Fibroblast of peridontal ligament (primary cell): ENCODE measurements around the gene MAGEC1.
A peak's percentile ranks its signal among the peaks of the same experiment; 100 is the strongest.
"Not testable (repeated sequence)": the region's sequence is repeated elsewhere in the genome, so short reads cannot be mapped to it uniquely, and the experiment has no call there.

ENCODE experiments used
- DNase-seq: peaks from one replicate; pipeline ENCODE4 v3.0.0-alpha.2; 2010; ENCODE audit errors: extremely low read depth

MAGEC1 gene, protein sequence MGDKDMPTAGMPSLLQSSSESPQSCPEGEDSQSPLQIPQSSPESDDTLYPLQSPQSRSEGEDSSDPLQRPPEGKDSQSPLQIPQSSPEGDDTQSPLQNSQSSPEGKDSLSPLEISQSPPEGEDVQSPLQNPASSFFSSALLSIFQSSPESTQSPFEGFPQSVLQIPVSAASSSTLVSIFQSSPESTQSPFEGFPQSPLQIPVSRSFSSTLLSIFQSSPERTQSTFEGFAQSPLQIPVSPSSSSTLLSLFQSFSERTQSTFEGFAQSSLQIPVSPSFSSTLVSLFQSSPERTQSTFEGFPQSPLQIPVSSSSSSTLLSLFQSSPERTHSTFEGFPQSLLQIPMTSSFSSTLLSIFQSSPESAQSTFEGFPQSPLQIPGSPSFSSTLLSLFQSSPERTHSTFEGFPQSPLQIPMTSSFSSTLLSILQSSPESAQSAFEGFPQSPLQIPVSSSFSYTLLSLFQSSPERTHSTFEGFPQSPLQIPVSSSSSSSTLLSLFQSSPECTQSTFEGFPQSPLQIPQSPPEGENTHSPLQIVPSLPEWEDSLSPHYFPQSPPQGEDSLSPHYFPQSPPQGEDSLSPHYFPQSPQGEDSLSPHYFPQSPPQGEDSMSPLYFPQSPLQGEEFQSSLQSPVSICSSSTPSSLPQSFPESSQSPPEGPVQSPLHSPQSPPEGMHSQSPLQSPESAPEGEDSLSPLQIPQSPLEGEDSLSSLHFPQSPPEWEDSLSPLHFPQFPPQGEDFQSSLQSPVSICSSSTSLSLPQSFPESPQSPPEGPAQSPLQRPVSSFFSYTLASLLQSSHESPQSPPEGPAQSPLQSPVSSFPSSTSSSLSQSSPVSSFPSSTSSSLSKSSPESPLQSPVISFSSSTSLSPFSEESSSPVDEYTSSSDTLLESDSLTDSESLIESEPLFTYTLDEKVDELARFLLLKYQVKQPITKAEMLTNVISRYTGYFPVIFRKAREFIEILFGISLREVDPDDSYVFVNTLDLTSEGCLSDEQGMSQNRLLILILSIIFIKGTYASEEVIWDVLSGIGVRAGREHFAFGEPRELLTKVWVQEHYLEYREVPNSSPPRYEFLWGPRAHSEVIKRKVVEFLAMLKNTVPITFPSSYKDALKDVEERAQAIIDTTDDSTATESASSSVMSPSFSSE

DNA sequence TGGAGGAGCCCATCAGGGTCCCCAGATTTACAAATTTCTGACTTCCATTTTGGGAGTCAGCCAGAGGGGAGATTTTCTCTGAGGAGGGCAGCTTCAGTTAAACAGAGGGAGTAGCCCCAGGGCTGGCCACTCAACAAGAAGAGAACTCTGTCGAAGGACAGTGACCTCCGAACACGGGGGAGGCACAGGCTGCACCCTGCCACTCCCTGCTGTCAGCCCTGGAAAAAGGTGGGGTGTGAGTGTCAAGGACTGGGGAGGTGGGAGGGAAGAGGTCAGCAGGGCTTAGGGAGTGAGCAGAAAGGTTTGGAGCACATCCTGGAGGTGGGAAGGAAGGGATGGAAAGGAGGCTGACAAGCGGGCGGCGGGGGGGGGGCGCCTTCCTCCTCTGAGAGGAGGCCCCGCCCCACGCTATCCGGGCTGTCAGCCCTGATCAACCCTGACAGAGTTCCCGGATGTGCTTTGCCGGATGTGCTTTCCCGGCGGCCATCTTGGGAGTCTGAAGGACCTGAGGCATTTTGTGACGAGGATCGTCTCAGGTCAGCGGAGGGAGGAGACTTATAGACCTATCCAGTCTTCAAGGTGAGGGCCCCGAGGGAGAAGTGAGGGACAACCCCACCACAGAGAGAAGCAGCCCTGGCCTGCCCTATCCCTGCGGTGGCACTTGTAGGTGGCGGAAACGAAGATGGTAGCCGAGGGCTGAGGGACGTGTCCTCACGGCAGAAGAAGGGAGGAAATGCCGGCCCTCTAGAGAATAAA is at the start of gene MAGEC1:
MAGEC1 (plus strand) TSS at position 495 of the 756 bp plus-strand sequence. CDS start 1,179 bp downstream, outside the sequence.
- no peak for DNase-seq

DNA sequence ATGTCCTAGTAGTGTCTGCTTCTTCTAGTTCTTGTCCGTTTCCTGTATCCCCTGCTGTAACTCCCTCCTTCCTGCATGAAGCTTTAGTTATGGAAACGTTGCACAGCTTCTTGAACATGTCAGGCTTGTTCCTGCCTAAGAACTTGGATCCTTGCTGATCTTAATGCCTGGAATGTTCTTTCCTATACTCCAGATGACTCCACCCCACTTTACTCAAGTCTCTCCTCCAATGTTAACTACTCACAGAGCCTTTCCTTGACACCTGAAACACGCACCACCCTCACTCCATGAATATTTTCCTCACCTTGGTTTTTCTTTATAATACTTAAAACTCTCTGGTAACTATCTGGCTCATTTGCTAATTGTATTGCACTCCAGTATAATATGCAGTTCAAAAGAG is 46.2 kb upstream of the MAGEC1 start:
- no peak for DNase-seq

GRCh38 chrX:141879616-141880015 is 24.1 kb upstream of the MAGEC1 start:
- no peak for DNase-seq

DNA sequence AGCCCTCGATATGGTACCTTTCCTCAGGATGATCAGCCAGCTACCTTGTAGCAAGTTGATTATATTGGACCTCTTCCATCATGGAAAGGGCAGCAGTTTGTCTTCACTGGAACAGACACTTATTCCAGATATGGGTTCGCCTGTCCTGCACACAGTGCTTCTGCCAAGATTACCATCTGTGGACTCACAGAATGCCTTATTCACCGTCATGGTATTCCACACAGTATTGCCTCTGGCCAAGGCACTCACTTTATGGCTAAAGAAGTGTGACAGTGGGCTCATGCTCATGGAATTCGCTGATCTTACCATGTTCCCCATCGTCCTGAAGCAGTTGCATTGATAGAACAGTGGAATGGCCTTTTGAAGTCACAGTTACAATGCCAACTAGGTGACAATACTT is 14.9 kb upstream of the MAGEC1 start:
- not testable (repeated sequence) for DNase-seq

DNA sequence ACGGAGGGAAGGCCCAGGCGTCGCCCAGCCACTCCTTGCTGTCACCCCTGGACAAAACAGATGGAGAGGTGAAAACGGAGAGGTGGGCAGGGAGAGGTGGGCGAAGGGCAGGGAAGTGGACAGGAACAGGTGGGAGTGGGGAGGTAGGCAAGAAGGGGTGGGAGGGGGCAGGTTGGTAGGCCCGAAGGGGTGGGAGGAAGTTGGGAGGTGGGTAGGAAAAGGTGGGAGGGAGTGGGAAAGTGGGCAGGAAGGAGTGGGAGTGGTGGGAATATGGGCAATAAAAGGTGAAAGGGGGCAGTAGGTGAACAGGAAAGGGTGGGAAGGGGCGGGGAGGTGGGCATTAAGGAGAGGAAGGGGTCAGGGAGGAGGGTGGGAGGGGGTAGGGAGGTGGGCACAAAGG is 9.0 kb upstream of the MAGEC1 start:
- DNase-seq = no peak

GRCh38 chrX:141897690-141898089 is 6.0 kb upstream of the MAGEC1 start:
- DNase-seq = no peak

GRCh38 chrX:141902366-141902765 is 1.3 kb upstream of the MAGEC1 start:
- no peak for DNase-seq

DNA sequence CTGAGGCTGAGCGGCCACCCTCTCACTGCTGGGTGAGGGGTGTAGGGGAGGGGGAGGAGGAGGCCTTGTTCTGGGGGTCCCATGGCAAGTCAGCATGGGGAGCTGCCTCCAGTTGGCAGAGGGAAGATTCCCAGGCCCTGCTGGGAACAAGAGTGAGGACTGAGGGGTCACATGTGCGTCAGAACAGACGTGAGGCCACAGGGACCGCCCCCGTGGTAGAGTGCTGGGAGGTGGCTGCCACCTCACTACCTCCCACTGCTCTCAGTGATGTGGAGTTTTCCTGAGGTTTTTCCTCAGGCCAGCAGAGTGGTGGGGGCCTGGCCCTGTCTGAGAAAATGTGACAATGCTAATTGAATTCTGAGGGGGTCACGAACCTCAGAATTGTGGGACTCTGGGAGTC is 568 bp downstream of the MAGEC1 start:
- DNase-seq = no peak

DNA sequence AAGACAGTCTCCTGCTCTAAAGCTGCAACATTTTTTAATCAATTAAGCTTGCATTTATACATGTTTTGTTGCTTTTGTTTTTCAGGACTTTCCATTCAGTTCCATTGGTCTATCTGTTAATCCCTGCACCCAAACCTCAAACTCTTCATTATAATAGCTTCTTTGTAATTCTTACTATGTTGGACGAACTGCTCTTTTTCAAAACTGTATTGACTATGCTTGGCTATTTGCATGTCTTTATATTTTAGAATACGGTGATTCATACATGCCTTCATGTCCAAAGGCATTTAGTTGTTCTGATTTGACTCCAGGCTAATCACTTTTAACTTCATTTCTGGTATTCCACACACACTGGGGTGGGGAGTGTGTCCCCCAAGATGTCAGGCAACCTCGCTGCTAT is 14.1 kb downstream of the MAGEC1 start:
- no peak for DNase-seq

DNA sequence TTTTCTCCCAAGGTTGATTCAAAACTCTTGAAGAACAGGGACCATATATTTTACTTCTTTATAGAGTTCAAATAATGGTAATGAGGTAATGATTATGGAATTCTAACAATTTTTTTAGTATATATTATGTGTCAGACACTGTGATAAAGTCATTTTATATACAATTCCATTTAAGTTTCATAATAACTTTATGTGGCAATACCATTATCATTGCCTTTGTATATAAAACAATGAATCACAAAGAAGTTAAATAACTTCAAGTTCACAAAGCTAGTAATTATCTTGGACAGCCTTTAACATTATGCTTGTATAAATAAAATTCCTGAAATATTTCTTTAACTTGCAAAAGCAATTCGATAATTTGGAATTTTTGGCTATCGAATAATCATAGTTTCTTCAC is 20.6 kb downstream of the MAGEC1 start:
- peak; percentile 34 for DNase-seq

- DNase-seq = no peak
Observed at GRCh38 chrX:141928432-141928831, 24.7 kb downstream of the MAGEC1 start.

- no peak for DNase-seq
Observed at GRCh38 chrX:141934059-141934641, 30.5 kb downstream of the MAGEC1 start.

- DNase-seq = no peak
Observed at GRCh38 chrX:141935645-141936044, 32.0 kb downstream of the MAGEC1 start.

DNA sequence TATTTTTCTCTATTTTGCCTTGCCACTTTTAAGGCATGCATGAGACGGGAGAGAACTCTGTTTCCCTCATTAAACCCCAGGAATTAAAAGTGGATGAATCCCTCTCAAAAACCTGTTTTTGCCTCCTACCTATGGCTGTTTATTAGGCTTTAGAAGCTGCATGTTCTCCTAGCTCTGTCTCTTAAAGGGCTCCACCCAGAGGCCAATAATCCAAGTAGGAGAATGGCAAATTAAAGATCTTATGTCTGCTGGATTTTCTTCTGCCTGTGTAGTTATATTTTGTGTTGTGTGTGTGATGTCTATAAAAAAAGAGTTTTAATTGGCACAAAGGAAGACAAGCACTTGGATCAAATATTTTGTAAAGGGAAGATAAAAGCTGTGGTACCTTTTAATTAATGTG is 32.4 kb downstream of the MAGEC1 start:
- DNase-seq = peak; percentile 3

DNA sequence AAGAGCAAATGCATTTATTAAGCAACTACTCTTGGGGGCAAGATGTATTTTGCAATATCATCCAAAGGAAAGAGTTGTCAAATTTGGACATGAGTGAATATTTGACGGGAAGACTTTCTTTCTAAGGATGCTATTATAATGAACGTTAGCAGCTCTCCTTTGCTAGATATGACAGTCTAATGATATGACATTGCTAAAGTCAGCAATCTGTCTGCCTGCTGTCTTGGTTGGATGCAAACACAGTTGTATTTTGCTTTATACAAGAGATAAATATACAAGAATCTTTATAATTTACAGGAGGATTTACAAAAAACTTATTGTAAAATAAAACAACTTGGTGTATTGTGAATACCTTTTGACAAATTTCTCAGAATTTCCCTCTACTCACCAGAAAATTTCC is 37.5 kb downstream of the MAGEC1 start:
- no peak for DNase-seq

DNA sequence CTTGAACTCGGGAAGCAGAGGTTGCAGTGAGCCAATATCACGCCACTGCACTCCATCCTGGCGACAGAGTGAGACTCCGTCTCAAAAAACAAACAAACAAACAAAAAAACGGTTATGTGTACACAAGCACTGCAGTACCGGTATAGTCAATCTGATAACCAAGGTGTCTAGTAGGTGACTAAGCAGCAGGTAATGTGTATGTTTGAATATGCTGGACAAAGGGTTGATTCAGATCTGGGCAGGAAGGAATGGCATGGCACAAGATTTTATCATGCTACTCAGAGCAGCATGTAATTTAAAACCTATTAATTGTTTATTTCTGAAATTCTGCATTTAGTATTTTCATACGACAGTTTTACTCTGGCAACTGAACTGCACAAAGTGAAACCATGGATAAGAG is 41.7 kb downstream of the MAGEC1 start:
- DNase-seq = no peak

- no peak for DNase-seq
Observed at GRCh38 chrX:141947350-141947749, 43.7 kb downstream of the MAGEC1 start.

DNA sequence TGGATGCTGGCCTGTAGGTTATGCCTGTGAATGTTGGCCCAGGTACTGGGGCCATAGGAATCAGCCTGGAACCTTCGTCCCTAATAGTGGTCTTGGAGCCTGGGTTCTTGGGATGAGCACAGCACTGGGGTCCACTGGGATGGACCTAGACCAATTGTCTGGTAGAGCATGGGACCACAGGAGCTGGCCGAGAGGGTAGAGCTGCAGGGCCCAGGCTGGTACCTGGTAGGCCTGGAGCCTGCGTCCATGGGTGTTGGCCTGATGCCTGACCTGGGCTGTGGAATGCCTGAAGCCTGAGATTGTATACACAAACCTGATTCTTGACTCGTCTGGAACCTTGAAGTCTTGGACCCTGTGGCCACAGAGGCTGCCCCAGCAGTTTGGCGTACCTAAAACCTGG is 48.9 kb downstream of the MAGEC1 start:
- DNase-seq = no peak

DNA sequence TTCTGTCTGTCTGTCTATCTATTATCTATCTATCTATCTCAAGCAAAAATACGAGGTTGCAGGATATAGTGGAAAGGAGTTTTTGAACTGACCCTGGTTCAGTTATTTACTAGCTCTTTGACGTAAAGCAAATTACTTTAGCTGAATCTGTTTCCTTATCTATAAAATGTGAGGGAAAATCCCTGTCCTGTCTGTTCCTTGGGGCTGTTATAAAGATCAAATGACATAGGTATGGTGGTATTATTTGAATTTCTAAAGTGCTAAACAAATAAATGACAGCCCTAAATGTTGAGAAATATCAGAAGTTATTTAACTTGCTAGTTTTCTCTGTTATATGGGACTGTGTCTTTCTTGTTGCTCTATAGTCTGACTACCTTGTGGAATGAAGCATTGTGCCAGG is 55.0 kb downstream of the MAGEC1 start:
- no peak for DNase-seq
